Measurements from ENCODE around the gene BAZ2B. TPM values are rescaled to one million over a fixed set of nuclear protein-coding genes. Genes with fewer than 3 reads are reported as not detected.

Gene BAZ2B, protein sequence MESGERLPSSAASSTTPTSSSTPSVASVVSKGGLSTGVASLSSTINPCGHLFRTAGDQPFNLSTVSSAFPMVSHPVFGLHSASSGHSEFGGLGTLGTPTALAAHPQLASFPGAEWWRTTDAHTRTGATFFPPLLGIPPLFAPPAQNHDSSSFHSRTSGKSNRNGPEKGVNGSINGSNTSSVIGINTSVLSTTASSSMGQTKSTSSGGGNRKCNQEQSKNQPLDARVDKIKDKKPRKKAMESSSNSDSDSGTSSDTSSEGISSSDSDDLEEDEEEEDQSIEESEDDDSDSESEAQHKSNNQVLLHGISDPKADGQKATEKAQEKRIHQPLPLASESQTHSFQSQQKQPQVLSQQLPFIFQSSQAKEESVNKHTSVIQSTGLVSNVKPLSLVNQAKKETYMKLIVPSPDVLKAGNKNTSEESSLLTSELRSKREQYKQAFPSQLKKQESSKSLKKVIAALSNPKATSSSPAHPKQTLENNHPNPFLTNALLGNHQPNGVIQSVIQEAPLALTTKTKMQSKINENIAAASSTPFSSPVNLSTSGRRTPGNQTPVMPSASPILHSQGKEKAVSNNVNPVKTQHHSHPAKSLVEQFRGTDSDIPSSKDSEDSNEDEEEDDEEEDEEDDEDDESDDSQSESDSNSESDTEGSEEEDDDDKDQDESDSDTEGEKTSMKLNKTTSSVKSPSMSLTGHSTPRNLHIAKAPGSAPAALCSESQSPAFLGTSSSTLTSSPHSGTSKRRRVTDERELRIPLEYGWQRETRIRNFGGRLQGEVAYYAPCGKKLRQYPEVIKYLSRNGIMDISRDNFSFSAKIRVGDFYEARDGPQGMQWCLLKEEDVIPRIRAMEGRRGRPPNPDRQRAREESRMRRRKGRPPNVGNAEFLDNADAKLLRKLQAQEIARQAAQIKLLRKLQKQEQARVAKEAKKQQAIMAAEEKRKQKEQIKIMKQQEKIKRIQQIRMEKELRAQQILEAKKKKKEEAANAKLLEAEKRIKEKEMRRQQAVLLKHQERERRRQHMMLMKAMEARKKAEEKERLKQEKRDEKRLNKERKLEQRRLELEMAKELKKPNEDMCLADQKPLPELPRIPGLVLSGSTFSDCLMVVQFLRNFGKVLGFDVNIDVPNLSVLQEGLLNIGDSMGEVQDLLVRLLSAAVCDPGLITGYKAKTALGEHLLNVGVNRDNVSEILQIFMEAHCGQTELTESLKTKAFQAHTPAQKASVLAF (N-terminal part only)
- 16.1 and 22.0 TPM in 2 replicates for total RNA-seq

DNA sequence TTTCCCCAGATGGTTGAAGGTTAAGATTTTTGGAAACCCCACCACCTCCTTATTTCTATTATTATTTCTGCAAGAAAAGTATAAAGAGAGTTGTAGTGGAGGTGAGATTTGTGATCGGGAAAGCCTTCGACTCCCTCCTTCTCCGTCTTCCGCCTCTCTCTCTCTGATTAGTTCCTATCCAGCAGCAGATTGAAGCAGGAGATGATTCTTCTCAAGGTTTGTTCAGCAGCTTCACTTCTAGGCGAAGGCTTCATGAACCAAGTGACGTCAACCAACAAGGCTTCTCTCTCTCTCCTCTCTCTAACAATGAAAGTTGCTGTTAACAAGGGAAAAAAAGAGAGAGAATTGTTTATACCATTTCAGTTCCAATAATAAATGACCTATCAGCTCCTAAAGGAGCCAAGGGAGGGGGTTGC is at the start of gene BAZ2B:
Gene BAZ2B (minus strand): TSS at position 263 of the 416 bp plus-strand sequence. CDS start 137,829 bp downstream, outside the sequence.

DNA sequence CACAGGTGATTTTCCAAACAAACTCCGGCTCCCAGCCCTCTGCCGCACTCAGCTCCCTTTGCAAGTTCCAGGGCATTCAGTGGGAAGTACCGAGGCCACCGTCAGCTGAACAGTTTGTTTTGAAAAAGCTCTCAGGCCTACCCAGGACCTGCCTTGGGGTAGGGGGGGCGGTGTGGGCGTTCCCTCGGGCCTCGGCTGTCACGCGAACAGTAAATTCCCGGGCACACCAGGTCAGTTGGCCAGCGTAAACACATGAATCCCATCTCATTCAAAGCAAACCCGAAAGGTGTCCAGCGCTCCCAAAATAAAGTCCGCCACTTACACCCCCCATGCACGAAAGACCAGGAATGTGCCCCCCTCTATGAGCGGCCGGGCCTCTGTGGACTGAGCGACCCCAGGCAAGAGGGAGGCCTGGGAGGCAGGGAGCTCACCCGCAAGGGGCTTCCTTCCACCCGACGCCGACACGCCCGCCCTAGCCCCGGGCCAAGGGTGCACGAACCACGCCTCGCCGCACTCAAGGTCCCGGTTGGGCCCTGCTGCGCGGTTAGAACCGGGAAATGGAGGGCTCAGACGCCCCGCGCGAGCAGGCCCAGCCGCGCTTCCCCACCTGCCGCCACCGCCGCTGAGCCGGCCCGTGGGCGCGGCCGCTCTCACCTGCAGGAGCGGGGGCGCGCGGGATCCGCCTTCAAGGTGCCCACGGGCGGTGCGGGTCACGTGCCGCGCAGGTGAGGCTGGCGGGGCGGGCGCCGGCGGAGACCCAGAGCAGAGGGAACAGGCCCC is 330.2 kb downstream of the BAZ2B start, which contains the start of gene WDSUB1:
Gene WDSUB1 (minus strand): TSS at position 775 of the 780 bp plus-strand sequence. CDS start 3,634 bp downstream, outside the sequence.

Other genes starting within 250 kb of the BAZ2B start
- 64.1 and 67.6 TPM in 2 replicates for gene MARCHF7, start 96.0 kb upstream of the BAZ2B start, total RNA-seq
- 19.6 and 31.8 TPM in 2 replicates for gene CD302, start 181.7 kb upstream of the BAZ2B start, total RNA-seq